LNCaP clone FGC (cell line): ENCODE measurements around the gene SLC8A3.

Experiments
- DNase-seq: peaks from one replicate; pipeline ENCODE4 v3.0.0-alpha.2; 2011; ENCODE audit warnings: low read depth
- H3K4me3 ChIP-seq: 2 replicates; pipeline ENCODE4 v1.5.1; 2011; ENCODE audit warnings: mild to moderate bottlenecking, low read depth, low read length, control low read depth
- CTCF ChIP-seq: IDR thresholded peaks from 2 replicates; pipeline ENCODE4 v1.5.1; 2012; ENCODE audit warnings: mild to moderate bottlenecking; ENCODE audit not compliant: control insufficient read depth, insufficient read depth; ENCODE audit errors: extremely low read depth

SLC8A3 gene

GRCh38 chr14:70093156-70093555, 95.6 kb downstream of the SLC8A3 start:
- no peak for DNase-seq
- no peak for TF ChIP-seq CTCF
- no peak overlapping the region for H3K4me3 ChIP-seq

GRCh38 chr14:70087380-70087697, 101.4 kb downstream of the SLC8A3 start:
- no peak for TF ChIP-seq CTCF
- H3K4me3 ChIP-seq: no peak overlapping the region
- no peak for DNase-seq

- TF ChIP-seq CTCF: peak; percentile 81
- no peak overlapping the region for H3K4me3 ChIP-seq
- peak; percentile 54 for DNase-seq
These were observed 101.9 kb downstream of the SLC8A3 start for GRCh38 chr14:70086685-70087379.

GRCh38 chr14:70084226-70084625, 104.5 kb downstream of the SLC8A3 start:
- H3K4me3 ChIP-seq: no peak overlapping the region
- TF ChIP-seq CTCF: no peak
- DNase-seq: no peak

- no peak overlapping the region for H3K4me3 ChIP-seq
- DNase-seq: no peak
- TF ChIP-seq CTCF: no peak
These were observed 106.4 kb downstream of the SLC8A3 start for GRCh38 chr14:70082394-70082793.

GRCh38 chr14:70080076-70080475, 108.7 kb downstream of the SLC8A3 start:
- TF ChIP-seq CTCF: no peak
- no peak for DNase-seq
- H3K4me3 ChIP-seq: no peak overlapping the region

- no peak overlapping the region for H3K4me3 ChIP-seq
- DNase-seq: no peak
- TF ChIP-seq CTCF: no peak
These were observed 110.4 kb downstream of the SLC8A3 start for GRCh38 chr14:70078329-70078728.
